HG03045 (cell line): Measurements from ENCODE around the gene TAF3.
"Not testable (repeated sequence)": the region's sequence is repeated elsewhere in the genome, so short reads cannot be mapped to it uniquely, and the experiment has no call there.

Experiments
- ATAC-seq: cut with Tn5 transposase; IDR thresholded peaks from one replicate; pipeline ENCODE4 v1.9.1; 2021; ENCODE audit warnings: mild to moderate bottlenecking, moderate library complexity; ENCODE audit not compliant: unreplicated experiment

TAF3 gene

GRCh38 chr10:7818295-7819120, at the start of gene TAF3:
Gene TAF3 (plus strand): TSS chr10:7818505. CDS start chr10:7818710, 205 bp downstream.
- ATAC-seq, result peak; percentile 89

GRCh38 chr10:7773845-7774801, 44.2 kb upstream of the TAF3 start:
- ATAC-seq, result no peak

- no peak for ATAC-seq
Measured at GRCh38 chr10:7776777-7777176, 41.5 kb upstream of the TAF3 start.

DNA sequence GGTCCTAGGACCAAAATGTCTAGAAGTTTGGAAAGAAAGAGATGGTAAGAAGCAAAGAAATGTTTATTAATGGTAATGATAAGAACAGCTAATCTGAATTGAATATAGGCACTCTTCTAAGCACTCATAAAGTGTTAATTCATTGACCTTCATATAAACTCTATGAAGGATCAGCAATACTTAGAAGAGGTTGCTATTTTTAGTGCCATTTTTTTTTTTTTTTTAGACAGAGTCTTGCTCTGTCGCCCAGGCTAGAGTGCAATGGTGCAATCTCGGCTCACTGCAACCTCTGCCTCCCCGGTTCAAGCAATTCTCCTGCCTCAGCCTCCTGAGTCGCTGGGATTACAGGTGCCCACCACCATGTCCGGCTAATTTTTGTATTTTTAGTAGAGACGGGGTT, 36.1 kb upstream of the TAF3 start:
- ATAC-seq, result not testable (repeated sequence)

- ATAC-seq, result no peak
Measured at GRCh38 chr10:7786430-7786829, 31.9 kb upstream of the TAF3 start.

GRCh38 chr10:7787150-7787856, 31.0 kb upstream of the TAF3 start:
- peak; percentile 16 for ATAC-seq

DNA sequence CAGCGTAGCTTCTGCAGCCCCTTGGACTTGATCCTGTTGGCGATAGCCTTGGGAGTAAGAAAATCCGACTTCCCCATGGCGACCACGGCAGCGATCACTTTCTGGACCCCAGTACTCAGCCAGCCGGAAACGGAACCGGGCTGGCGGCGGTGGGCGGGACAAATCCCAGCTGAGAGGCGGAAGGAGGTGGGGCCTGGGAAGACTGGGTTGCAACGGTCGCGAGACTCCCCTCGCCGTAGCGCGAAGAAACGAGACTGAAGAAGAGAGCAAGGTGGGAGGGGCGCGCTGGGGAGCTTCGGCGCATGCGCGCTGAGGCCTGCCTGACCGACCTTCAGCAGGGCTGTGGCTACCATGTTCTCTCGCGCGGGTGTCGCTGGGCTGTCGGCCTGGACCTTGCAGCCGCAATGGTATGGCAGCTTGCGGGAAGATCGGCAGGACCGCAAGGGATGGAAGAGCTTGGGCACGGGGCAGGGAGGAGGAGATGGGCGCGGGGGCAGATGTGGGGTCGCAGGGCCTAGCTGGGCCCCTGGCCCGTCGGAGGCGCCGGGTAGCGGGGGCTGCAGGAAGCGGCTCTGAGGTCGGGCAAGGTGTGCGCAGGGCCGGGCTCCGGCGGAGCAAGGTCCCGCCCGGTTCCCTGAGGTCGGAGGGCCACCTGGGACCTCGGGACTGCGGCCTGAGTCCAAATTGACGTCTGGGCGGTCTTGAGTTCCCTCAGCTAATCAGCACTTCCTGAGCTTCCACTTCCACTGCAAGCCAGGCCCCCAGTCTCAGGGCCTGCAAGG, 30.3 kb upstream of the TAF3 start, which contains the start of the genes ATP5F1C and KIN:
TSS of gene ATP5F1C (plus strand) at position 321 of the 782 bp plus-strand sequence. CDS start at position 352, 31 bp downstream.
TSS of gene KIN (minus strand) at position 137 of the 782 bp plus-strand sequence. CDS start at position 77, 60 bp downstream.
- ATAC-seq, result peak; percentile 97

GRCh38 chr10:7788639-7789286, 29.5 kb upstream of the TAF3 start:
- ATAC-seq, result peak; percentile 6

GRCh38 chr10:7789390-7789789, 28.9 kb upstream of the TAF3 start:
- no peak for ATAC-seq

DNA sequence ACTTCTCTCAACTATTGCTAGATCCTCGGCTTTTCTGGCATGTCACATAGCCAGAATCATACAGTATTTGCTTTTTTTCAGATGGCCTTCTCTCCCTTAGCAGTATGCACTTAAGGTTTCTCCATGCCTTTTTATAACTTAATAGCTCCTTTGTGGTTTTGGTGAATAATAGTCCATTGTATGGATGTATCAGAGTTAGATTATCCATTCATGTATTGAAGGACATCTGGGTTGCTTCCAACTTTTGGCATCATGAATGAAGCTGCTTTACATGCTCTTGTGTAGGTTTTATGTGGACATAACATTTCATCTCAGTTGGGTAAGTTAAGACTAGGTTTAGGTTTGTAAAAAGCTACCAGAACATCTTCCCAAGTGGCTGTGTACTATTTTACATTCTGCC, 25.8 kb upstream of the TAF3 start:
- no peak for ATAC-seq

DNA sequence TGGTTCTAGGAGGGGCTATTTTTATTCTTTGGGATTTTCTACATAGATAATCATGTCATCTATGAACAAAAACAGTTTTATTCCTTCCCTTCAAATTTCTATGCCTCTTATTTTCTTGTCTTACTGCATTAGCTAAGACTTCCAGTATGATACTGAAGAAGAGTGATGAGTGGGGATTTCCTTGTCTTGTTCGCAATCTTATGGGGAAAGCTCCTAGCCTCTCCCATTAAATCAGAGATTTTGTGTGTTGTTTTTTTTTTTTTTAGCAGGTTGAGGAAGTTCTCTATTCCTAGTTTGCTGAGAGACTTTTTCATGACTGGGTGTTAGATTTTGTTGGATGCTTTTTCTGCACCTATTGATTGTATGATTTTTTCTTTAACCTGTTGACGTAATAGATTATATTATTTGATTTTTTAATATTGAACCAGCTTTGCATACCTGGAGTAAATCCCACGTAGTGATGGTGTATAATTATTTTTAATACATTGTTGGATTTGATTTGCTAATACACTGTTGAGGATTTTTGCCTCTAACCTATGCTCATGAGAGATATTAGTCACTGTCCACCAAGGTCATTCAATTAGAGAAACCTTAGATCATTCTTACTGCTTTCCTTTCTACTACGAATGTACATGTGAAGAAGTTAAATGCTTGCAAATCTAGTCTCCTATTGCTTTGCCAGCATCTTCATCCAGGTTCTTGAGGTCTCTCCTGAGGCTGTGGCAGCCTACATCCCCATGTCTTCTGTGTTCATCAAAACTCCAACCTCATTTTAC, 23.9 kb upstream of the TAF3 start:
- ATAC-seq, result no peak

DNA sequence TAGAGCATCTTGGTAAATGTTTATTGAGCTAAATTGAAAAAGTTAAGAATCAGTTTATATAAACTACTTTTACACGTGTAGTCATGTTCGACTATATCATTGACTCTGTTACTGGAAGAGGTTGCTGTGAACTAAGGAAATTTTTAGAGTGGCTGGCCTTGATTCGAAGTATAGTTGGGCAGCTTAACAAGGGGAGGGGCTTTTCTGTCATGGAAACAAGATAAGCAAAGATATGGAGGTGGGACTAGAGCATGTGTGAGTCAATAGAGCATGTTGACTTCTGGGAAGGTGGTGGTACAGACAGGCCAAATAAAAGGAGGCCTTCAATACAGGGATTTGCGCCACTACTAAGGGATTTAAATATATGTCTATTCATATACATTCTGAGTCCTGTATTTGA, 22.7 kb upstream of the TAF3 start:
- ATAC-seq, result no peak

DNA sequence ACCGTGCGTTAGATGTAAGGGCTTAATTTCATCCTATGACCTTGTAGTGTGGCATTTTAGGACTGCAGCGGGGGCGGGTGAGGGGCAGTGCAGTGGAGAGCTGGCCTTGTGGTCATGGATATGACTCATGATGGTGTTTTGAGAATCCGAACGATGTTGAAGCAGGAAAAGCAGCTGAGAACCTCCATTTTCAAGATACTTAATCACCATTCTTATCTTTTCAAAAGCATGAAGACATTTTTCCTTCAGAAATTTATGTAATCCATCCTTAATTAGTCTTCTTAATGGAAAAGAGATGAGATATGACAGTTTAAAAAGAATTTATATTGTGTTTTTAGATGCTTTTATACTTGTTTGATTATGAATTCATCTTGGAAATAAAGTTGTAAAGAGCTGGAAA, 20.7 kb upstream of the TAF3 start:
- no peak for ATAC-seq

GRCh38 chr10:7802606-7803005, 15.7 kb upstream of the TAF3 start:
- ATAC-seq, result no peak

DNA sequence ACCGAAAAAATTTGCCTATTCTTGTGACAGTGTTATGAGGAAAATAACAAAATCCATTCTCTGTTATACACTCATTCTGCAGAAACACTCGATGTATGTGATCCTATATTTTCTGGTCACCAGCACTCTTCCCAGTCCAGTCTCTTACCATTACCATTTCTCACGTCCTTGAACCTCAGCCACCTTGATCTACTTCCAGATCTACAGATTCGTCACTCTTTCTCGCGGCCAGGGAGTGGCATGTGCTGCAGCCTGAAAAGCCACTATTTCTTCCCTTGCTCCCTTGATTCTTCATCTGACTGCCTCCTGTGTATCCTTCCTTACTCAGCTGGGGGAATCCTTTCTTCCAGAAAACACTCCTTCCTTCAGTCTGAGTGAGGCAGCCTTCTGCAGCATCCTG, 14.1 kb upstream of the TAF3 start:
- no peak for ATAC-seq

DNA sequence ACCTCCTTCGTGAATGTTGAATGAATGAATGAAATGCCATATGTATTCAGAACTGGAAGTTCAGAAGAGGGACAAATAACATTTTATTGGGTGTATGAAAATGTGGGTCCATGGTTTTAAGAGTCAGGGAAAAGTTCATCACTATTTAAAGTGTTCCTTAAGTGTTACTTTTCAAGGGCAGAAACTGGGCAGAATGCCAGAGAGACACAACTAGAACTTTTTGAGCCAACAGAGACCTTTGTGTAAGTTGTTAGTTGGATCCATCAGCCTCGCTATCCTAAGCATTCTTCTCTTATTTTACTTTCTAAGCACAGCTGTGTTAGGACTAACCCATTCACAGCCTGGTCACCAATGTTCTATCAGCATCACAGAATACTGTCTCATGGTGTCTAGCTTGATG, 13.6 kb upstream of the TAF3 start:
- no peak for ATAC-seq

GRCh38 chr10:7808686-7809267, 9.5 kb upstream of the TAF3 start:
- no peak for ATAC-seq

- no peak for ATAC-seq
Measured at GRCh38 chr10:7810443-7810842, 7.9 kb upstream of the TAF3 start.
